Loucy (cell line): Measurements from ENCODE around the gene PI16.

Experiments used
- EZH2phosphoT487 ChIP-seq: fragments of 200-600 bp; IDR thresholded peaks from 2 replicates; pipeline ENCODE4 v1.6.1; 2018; ENCODE audit warnings: antibody characterized with exemption, mild to moderate bottlenecking, moderate library complexity, borderline replicate concordance
- TF ChIP-seq, protein P1 (sequence below): fragments of 200-600 bp; sonication (generic); conservative IDR thresholded peaks from 2 replicates; pipeline ENCODE4 v1.5.1; 2014; ENCODE audit warnings: mild to moderate bottlenecking, antibody characterized with exemption, low read length

DNA sequence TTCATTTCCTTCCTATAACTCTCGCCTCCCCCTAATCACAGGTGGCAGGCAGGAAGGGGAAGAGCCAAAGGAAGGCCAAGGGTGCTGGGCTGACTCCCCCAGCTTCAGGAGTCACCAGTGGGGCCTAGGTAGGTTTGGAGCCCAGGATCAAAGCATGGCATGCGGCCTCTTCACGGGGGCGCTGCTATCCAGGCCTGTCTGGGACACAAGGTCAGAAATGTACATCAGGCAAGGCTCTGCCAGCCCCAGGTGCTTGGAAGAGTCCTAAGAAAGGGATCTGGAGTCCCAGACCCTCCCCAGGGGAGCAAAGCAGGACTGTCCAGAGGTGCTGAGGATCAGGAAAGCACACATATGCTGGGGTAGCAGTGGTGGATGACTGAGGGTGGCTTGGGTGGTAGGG is 10.4 kb downstream of the PI16 start:
- TF ChIP-seq, protein P1, sequence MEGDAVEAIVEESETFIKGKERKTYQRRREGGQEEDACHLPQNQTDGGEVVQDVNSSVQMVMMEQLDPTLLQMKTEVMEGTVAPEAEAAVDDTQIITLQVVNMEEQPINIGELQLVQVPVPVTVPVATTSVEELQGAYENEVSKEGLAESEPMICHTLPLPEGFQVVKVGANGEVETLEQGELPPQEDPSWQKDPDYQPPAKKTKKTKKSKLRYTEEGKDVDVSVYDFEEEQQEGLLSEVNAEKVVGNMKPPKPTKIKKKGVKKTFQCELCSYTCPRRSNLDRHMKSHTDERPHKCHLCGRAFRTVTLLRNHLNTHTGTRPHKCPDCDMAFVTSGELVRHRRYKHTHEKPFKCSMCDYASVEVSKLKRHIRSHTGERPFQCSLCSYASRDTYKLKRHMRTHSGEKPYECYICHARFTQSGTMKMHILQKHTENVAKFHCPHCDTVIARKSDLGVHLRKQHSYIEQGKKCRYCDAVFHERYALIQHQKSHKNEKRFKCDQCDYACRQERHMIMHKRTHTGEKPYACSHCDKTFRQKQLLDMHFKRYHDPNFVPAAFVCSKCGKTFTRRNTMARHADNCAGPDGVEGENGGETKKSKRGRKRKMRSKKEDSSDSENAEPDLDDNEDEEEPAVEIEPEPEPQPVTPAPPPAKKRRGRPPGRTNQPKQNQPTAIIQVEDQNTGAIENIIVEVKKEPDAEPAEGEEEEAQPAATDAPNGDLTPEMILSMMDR = no peak
- no peak for TF ChIP-seq EZH2phosphoT487
